Naive thymus-derived CD4-positive, alpha-beta T cell (primary cell): ENCODE measurements around the gene MAP6. TPM values are rescaled to one million over a fixed set of nuclear protein-coding genes. Genes with fewer than 3 reads are reported as not detected.

ENCODE experiments used
- ATAC-seq: fragments of 150-1000 bp; cut with Tn5 transposase; 2 replicates; pipeline ENCODE4 v1.10.0; 2021; ENCODE audit warnings: mild to moderate bottlenecking, moderate library complexity
- CTCF ChIA-PET: fragments of 350-600 bp; sonication (Branson Sonifier 250); formaldehyde crosslinking; loops from one replicate; lab custom pipeline; 2021; ENCODE audit warnings: antibody characterized with exemption; lab: Charles Lee
- POLR2A ChIA-PET: fragments of 350-600 bp; sonication (Branson Sonifier 250); formaldehyde crosslinking; loops from one replicate; lab custom pipeline; 2021; ENCODE audit warnings: antibody characterized with exemption, inconsistent platforms; lab: Charles Lee
- DNase-seq, 9 donors: peaks; one replicate each; pipeline versions ENCODE4 v3.0.0 to v3.0.0-alpha.2; 2020 to 2022; ENCODE audit warnings: mixed read lengths in 1 of 9
- H3K27ac ChIP-seq: one replicate; pipeline ENCODE4 v1.7.0; 2013; ENCODE audit warnings: mild to moderate bottlenecking, low read depth, low read length, moderate library complexity
- H3K27me3 ChIP-seq, 2 donors: one replicate each; pipeline ENCODE4 v1.7.0; 2013; ENCODE audit warnings: low read length in 2 of 2, mild to moderate bottlenecking in 2 of 2, moderate library complexity in 2 of 2; ENCODE audit not compliant: control insufficient read depth in 2 of 2, insufficient read depth in 2 of 2
- H3K36me3 ChIP-seq, 3 experiments: 1 replicate in 2 of 3; 2 replicates in 1 of 3; pipeline ENCODE4 v1.7.0; 2013; ENCODE audit warnings: low read length in 3 of 3, mild to moderate bottlenecking in 3 of 3, moderate library complexity in 1 of 3; ENCODE audit not compliant: insufficient read depth in 3 of 3, control insufficient read depth in 2 of 3
- H3K4me1 ChIP-seq, 2 donors: one replicate each; pipeline ENCODE4 v1.7.0; 2013; ENCODE audit warnings: low read length in 2 of 2, mild to moderate bottlenecking in 2 of 2, moderate library complexity in 1 of 2; ENCODE audit not compliant: control insufficient read depth in 2 of 2, insufficient read depth in 2 of 2
- H3K4me3 ChIP-seq: 2 replicates; pipeline ENCODE4 v1.7.0; 2013; ENCODE audit warnings: mild to moderate bottlenecking, low read length
- H3K9me3 ChIP-seq, 3 experiments: 1 replicate in 2 of 3; 2 replicates in 1 of 3; pipeline ENCODE4 v1.7.0; 2013; ENCODE audit warnings: low read length in 3 of 3; ENCODE audit not compliant: control insufficient read depth in 2 of 3
- H3K27ac Mint-ChIP-seq, 9 donors: one replicate each; pipeline ENCODE4 v1.8.0; 2020 to 2022; ENCODE audit warnings: mixed read lengths in 9 of 9, mild to moderate bottlenecking in 8 of 9, moderate library complexity in 5 of 9, inconsistent platforms in 2 of 9
- H3K27me3 Mint-ChIP-seq, 5 donors: one replicate each; pipeline ENCODE4 v1.8.0; 2021 to 2022; ENCODE audit warnings: mixed read lengths in 5 of 5, mild to moderate bottlenecking in 1 of 5
- H3K36me3 Mint-ChIP-seq, 5 donors: one replicate each; pipeline ENCODE4 v1.8.0; 2020 to 2022; ENCODE audit warnings: mixed read lengths in 5 of 5, mild to moderate bottlenecking in 3 of 5, inconsistent platforms in 1 of 5
- H3K4me1 Mint-ChIP-seq, 7 donors: one replicate each; pipeline ENCODE4 v1.8.0; 2020 to 2022; ENCODE audit warnings: mixed read lengths in 7 of 7, mild to moderate bottlenecking in 3 of 7, inconsistent platforms in 1 of 7
- H3K4me3 Mint-ChIP-seq, 10 donors: one replicate each; pipeline ENCODE4 v1.8.0; 2020 to 2022; ENCODE audit warnings: mild to moderate bottlenecking in 10 of 10, mixed read lengths in 10 of 10, moderate library complexity in 6 of 10, inconsistent platforms in 2 of 10
- H3K9me3 Mint-ChIP-seq, 11 donors: one replicate each; pipeline ENCODE4 v1.8.0; 2020 to 2022; ENCODE audit warnings: mixed read lengths in 11 of 11, mild to moderate bottlenecking in 4 of 11, inconsistent platforms in 1 of 11, moderate library complexity in 1 of 11
- intact Hi-C, 2 donors: fragments of 100-400 bp; cut with micrococcal nuclease; formaldehyde crosslinking; loops; one replicate each; pipeline ENCODE4 v1.15.1; 2023
- polyA plus RNA-seq, 2 donors: library from polyadenylated mRNA; unstranded; fragments of 300-500 nt; fragmentation: Illumina TruSeq; gene quantifications; one replicate each; pipeline ENCODE4 v1.2.3, GENCODE V29; 2021
- total RNA-seq, 6 experiments: library from RNA in 5 of 6; stranded (reverse) in 5 of 6; gene quantifications; 1 replicate in 5 of 6; 2 replicates in 1 of 6; pipeline ENCODE4 v1.2.3 and lab custom pipeline; 2021 to 2026

MAP6 gene
- total and polyA plus RNA-seq, 7 experiments from 2014 or later = 2.7 TPM; not detected in 6

- CTCF ChIA-PET = interaction anchor here (0.6 kb wide), 1 partner anchor 1246 kb away, joined by 5 read pairs; no protein-coding TSS in a partner anchor
These were observed 41.8 kb downstream of the MAP6 start for GRCh38 chr11:75626889-75627529.

GRCh38 chr11:75625991-75626888 is 42.6 kb downstream of the MAP6 start:
- no peaks in the 10 kb centered on the region for H3K4me1 Mint-ChIP-seq
- no peaks in the 10 kb centered on the region for H3K4me1 ChIP-seq
- H3K4me3 Mint-ChIP-seq = no peak overlapping the region
- no peaks in the 10 kb centered on the region for H3K27me3 ChIP-seq
- intact Hi-C loops = no loop called here
- peaks cover 0 to 25% (median 13%) of the 10 kb centered on the region in 5 donors for H3K27me3 Mint-ChIP-seq
- no peaks in the 10 kb centered on the region for H3K9me3 Mint-ChIP-seq
- H3K4me3 ChIP-seq = no peak overlapping the region
- H3K36me3 Mint-ChIP-seq = no peaks in the 10 kb centered on the region
- H3K36me3 ChIP-seq = no peaks in the 10 kb centered on the region
- ATAC-seq = no peak
- H3K27ac ChIP-seq = no peak overlapping the region
- peak overlapping the region in 1 of 9 donors; percentile 22 for H3K27ac Mint-ChIP-seq
- POLR2A ChIA-PET = no interaction called here
- CTCF ChIA-PET = no interaction called here
- no peak for DNase-seq
- no peaks in the 10 kb centered on the region for H3K9me3 ChIP-seq

More at GRCh38 chr11:75626889-75627529, 41.8 kb downstream of the MAP6 start:
- Mint-ChIP-seq H3K27ac (no peak overlapping the region), H3K4me1 (no peaks in the 10 kb centered on the region), H3K4me3 (no peak overlapping the region), H3K9me3 (no peaks in the 10 kb centered on the region), H3K36me3 (no peaks in the 10 kb centered on the region), H3K27me3 (peaks cover 5 to 33% (median 20%) of the 10 kb centered on the region in 5 donors)
- H3K9me3 ChIP-seq = no peaks in the 10 kb centered on the region
- no peaks in the 10 kb centered on the region for H3K27me3 ChIP-seq
- H3K27ac ChIP-seq = no peak overlapping the region
- H3K4me1 ChIP-seq = no peaks in the 10 kb centered on the region
- H3K4me3 ChIP-seq = no peak overlapping the region
- ATAC-seq = no peak
- no peak for DNase-seq
- intact Hi-C loops = no loop called here
- POLR2A ChIA-PET = no interaction called here
- no peaks in the 10 kb centered on the region for H3K36me3 ChIP-seq

GRCh38 chr11:75625021-75625420 is 43.8 kb downstream of the MAP6 start:
- Histone ChIP-seq H3K9me3 (no peaks in the 10 kb centered on the region), H3K27me3 (no peaks in the 10 kb centered on the region), H3K36me3 (no peaks in the 10 kb centered on the region), H3K4me1 (no peaks in the 10 kb centered on the region), H3K4me3 (no peak overlapping the region), H3K27ac (no peak overlapping the region)
- Mint-ChIP-seq H3K4me1 (no peaks in the 10 kb centered on the region), H3K27ac (no peak overlapping the region), H3K27me3 (peaks cover 0 to 18% (median 7%) of the 10 kb centered on the region in 5 donors), H3K36me3 (no peaks in the 10 kb centered on the region), H3K9me3 (no peaks in the 10 kb centered on the region), H3K4me3 (no peak overlapping the region)
- POLR2A ChIA-PET = no interaction called here
- DNase-seq (no peak), ATAC-seq (no peak)
- intact Hi-C loops = no loop called here
- CTCF ChIA-PET = no interaction called here

GRCh38 chr11:75616281-75616680 is 52.6 kb downstream of the MAP6 start:
- ATAC-seq (no peak), DNase-seq (no peak)
- no peaks in the 10 kb centered on the region for H3K9me3 ChIP-seq
- no peaks in the 10 kb centered on the region for H3K36me3 Mint-ChIP-seq
- peaks cover 0 to 15% (median 5%) of the 10 kb centered on the region in 11 donors for H3K9me3 Mint-ChIP-seq
- H3K4me3 Mint-ChIP-seq = no peak overlapping the region
- H3K27me3 ChIP-seq = no peaks in the 10 kb centered on the region
- ChIA-PET CTCF (no interaction called here), POLR2A (no interaction called here)
- peaks cover 0 to 15% (median 9%) of the 10 kb centered on the region in 5 donors for H3K27me3 Mint-ChIP-seq
- no peaks in the 10 kb centered on the region for H3K4me1 Mint-ChIP-seq
- H3K27ac ChIP-seq = no peak overlapping the region
- H3K36me3 ChIP-seq = no peaks in the 10 kb centered on the region
- H3K4me3 ChIP-seq = no peak overlapping the region
- intact Hi-C loops = no loop called here
- no peaks in the 10 kb centered on the region for H3K4me1 ChIP-seq
- H3K27ac Mint-ChIP-seq = no peak overlapping the region

- Histone ChIP-seq H3K36me3 (no peaks in the 10 kb centered on the region), H3K27ac (no peak overlapping the region), H3K9me3 (no peaks in the 10 kb centered on the region), H3K4me3 (no peak overlapping the region), H3K27me3 (no peaks in the 10 kb centered on the region), H3K4me1 (no peaks in the 10 kb centered on the region)
- Mint-ChIP-seq H3K4me1 (no peaks in the 10 kb centered on the region), H3K27ac (no peak overlapping the region), H3K4me3 (no peak overlapping the region), H3K27me3 (peaks cover 0 to 17% (median 9%) of the 10 kb centered on the region in 5 donors), H3K9me3 (peaks cover 0 to 15% (median 5%) of the 10 kb centered on the region in 11 donors), H3K36me3 (no peaks in the 10 kb centered on the region)
- intact Hi-C loops = no loop called here
- ChIA-PET CTCF (no interaction called here), POLR2A (no interaction called here)
- no peak for DNase-seq
- no peak for ATAC-seq
These were observed 53.1 kb downstream of the MAP6 start for GRCh38 chr11:75615751-75616150.

- ChIA-PET POLR2A (no interaction called here), CTCF (no interaction called here)
- peaks cover 0 to 20% (median 9%) of the 10 kb centered on the region in 5 donors for H3K27me3 Mint-ChIP-seq
- H3K4me3 Mint-ChIP-seq = no peak overlapping the region
- DNase-seq (no peak), ATAC-seq (no peak)
- no peaks in the 10 kb centered on the region for H3K9me3 Mint-ChIP-seq
- H3K36me3 ChIP-seq = no peaks in the 10 kb centered on the region
- no peaks in the 10 kb centered on the region for H3K4me1 Mint-ChIP-seq
- H3K27ac Mint-ChIP-seq = no peak overlapping the region
- no peaks in the 10 kb centered on the region for H3K9me3 ChIP-seq
- intact Hi-C loops = no loop called here
- H3K27me3 ChIP-seq = no peaks in the 10 kb centered on the region
- no peaks in the 10 kb centered on the region for H3K4me1 ChIP-seq
- no peaks in the 10 kb centered on the region for H3K36me3 Mint-ChIP-seq
- H3K27ac ChIP-seq = no peak overlapping the region
- H3K4me3 ChIP-seq = no peak overlapping the region
These were observed 57.0 kb downstream of the MAP6 start for GRCh38 chr11:75611823-75612222.
